Body of pancreas (tissue), 4 donors: ENCODE measurements around the gene SPRED2.

ENCODE experiments used
- POLR2A ChIP-seq, 3 donors: fragments of 450-650 bp; IDR thresholded peaks; one replicate each; pipeline ENCODE4 v1.6.1; 2016; ENCODE audit warnings: antibody characterized with exemption in 3 of 3, mild to moderate bottlenecking in 2 of 3
- TF ChIP-seq, protein P1 (sequence below), 7 experiments: fragments of 450-650 bp in 4 of 7; fragments of 200-600 bp in 3 of 7; sonication (generic) in 3 of 7; IDR thresholded peaks; one replicate each; pipeline ENCODE4 v1.5.1; 2016 to 2019; ENCODE audit warnings: antibody characterized with exemption in 7 of 7

- TF ChIP-seq, protein P1, sequence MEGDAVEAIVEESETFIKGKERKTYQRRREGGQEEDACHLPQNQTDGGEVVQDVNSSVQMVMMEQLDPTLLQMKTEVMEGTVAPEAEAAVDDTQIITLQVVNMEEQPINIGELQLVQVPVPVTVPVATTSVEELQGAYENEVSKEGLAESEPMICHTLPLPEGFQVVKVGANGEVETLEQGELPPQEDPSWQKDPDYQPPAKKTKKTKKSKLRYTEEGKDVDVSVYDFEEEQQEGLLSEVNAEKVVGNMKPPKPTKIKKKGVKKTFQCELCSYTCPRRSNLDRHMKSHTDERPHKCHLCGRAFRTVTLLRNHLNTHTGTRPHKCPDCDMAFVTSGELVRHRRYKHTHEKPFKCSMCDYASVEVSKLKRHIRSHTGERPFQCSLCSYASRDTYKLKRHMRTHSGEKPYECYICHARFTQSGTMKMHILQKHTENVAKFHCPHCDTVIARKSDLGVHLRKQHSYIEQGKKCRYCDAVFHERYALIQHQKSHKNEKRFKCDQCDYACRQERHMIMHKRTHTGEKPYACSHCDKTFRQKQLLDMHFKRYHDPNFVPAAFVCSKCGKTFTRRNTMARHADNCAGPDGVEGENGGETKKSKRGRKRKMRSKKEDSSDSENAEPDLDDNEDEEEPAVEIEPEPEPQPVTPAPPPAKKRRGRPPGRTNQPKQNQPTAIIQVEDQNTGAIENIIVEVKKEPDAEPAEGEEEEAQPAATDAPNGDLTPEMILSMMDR (IDR thresholded peaks at IDR 0.05), result no peak
- TF ChIP-seq POLR2A (IDR thresholded peaks at IDR 0.05), result no peak
Observed at GRCh38 chr2:65314801-65315441, 117.5 kb downstream of the SPRED2 start.
